Heart left ventricle (tissue), 16 donors: ENCODE results near the gene MED10. TPM values are rescaled to one million over a fixed set of nuclear protein-coding genes. Genes with fewer than 3 reads are reported as not detected.

Experiments
- ATAC-seq, 4 donors: fragments of 200-7000 bp; cut with Tn5 transposase; one replicate each; pipeline ENCODE4 v1.9.1; 2020 to 2022; ENCODE audit warnings: moderate library complexity in 4 of 4, mild to moderate bottlenecking in 3 of 4, moderate number of reproducible peaks in 1 of 4
- DNase-seq, 5 donors: peaks; one replicate each; pipeline ENCODE4 v3.0.0-alpha.2; 2020
- H3K27ac ChIP-seq, 12 donors: fragments of 200-600 bp; sonication (generic) in 4 of 12; one replicate each; pipeline versions ENCODE4 v1.5.0 to v1.8.0; 2016 to 2022; ENCODE audit warnings: mild to moderate bottlenecking in 2 of 12
- H3K27me3 ChIP-seq, 9 donors: fragments of 200-600 bp; sonication (generic) in 2 of 9; one replicate each; pipeline versions ENCODE4 v1.5.1 to v1.8.0; 2016 to 2022; ENCODE audit warnings: mild to moderate bottlenecking in 3 of 9
- H3K36me3 ChIP-seq, 9 donors: fragments of 200-600 bp; sonication (generic) in 2 of 9; one replicate each; pipeline versions ENCODE4 v1.5.0 to v1.8.0; 2018 to 2022; ENCODE audit warnings: mild to moderate bottlenecking in 2 of 9
- H3K4me1 ChIP-seq, 12 donors: fragments of 200-600 bp; sonication (generic) in 4 of 12; one replicate each; pipeline versions ENCODE4 v1.5.0 to v1.8.0; 2016 to 2022; ENCODE audit warnings: mild to moderate bottlenecking in 3 of 12
- H3K4me3 ChIP-seq, 12 donors: fragments of 200-600 bp; sonication (generic) in 4 of 12; one replicate each; pipeline versions ENCODE4 v1.5.0 to v1.8.0; 2017 to 2022; ENCODE audit warnings: mild to moderate bottlenecking in 9 of 12, moderate library complexity in 4 of 12
- H3K9me3 ChIP-seq, 12 donors: fragments of 200-600 bp; sonication (generic) in 4 of 12; one replicate each; pipeline versions ENCODE4 v1.5.0 to v1.8.0; 2016 to 2022; ENCODE audit warnings: mild to moderate bottlenecking in 1 of 12
- POLR2A ChIP-seq, 2 donors: fragments of 450-650 bp; IDR thresholded peaks; one replicate each; pipeline ENCODE4 v1.6.1; 2017; ENCODE audit warnings: antibody characterized with exemption in 2 of 2, mild to moderate bottlenecking in 2 of 2, moderate library complexity in 2 of 2
- WGBS, 4 donors: extraction: QIAGEN DNeasy Blood & Tissue Kit in 2 of 4; methylation state at CpG; one replicate each; pipeline versions ENCODE4 v1.1.5 to v1.1.7; 2013 to 2018; 5-methylcytosine and 5-hydroxymethylcytosine counted together
- intact Hi-C, 10 donors: fragments of 100-400 bp; cut with DNase I; formaldehyde crosslinking; loops; one replicate each; pipeline versions ENCODE4 v1.11.1 to v1.14.2; 2022
- polyA plus RNA-seq, 2 donors: library from polyadenylated mRNA; stranded (reverse); fragments of 200-250 nt; gene quantifications; one replicate each; pipeline ENCODE4 v1.2.3, GENCODE V29; 2013
- total RNA-seq, 9 donors: library from RNA; depleted of rRNA in 2 of 9; stranded (reverse); fragments of >200 nt in 2 of 9; fragmentation: NEBNext Ultra II Directional in 3 of 9; extraction: Animal tissue kit (Norgen Biotek cat#: 25700) in 3 of 9; gene quantifications; one replicate each; pipeline versions ENCODE4 v1.1.0 to v1.2.4, GENCODE V29; 2016 to 2023
- TF ChIP-seq, protein P1 (sequence below), 12 donors: fragments of 200-600 bp; sonication (generic) in 4 of 12; IDR thresholded peaks; one replicate each; pipeline versions ENCODE4 v1.5.0 to v1.8.0; 2018 to 2022; ENCODE audit warnings: antibody characterized with exemption in 12 of 12, mild to moderate bottlenecking in 5 of 12
- donor health status: ischemic (EF 13 %, LVEDD 7.1; RV severe dilation, severe dysfunction).
- donor health status: healthy with polysubstance abuse.
- donor health status: DM: no; HTN: yes; CAD: no.
- donor health status: DM: no; HTN: no; CAD: no.
- donor health status: ischemic (EF 25% LVEDD 6.9; RV normal size, moderate dysfunction).
- donor health status: ischemic (EF 25% LVEDD 5.7; RV mildly dilated, moderate dysfunction).
- donor health status: healthy.
- donor health status: DM: yes; HTN: yes; CAD: no.
- donor health status: ischemic (EF 35%, LVEDD 5.7; RV mildly dilated, moderate dysfunction).
- donor health status: nonischemic (EF 11% LVEDD 7.7; RV severe dilation, severe dysfunction).
- donor health status: DM: yes; HTN: yes; CAD: no.
- donor health status: PGD.
- donor health status: ischemic (EF 29% LVEDD 5.4; RV normal size, mild dysfunction).
- donor health status: nonischemic (EF 23%, LVEDD 6.1; RV moderate dilation, normal function).

Gene MED10
- total and polyA plus RNA-seq, 11 donors = 13.2 to 51.9 (median 23.9) TPM

DNA sequence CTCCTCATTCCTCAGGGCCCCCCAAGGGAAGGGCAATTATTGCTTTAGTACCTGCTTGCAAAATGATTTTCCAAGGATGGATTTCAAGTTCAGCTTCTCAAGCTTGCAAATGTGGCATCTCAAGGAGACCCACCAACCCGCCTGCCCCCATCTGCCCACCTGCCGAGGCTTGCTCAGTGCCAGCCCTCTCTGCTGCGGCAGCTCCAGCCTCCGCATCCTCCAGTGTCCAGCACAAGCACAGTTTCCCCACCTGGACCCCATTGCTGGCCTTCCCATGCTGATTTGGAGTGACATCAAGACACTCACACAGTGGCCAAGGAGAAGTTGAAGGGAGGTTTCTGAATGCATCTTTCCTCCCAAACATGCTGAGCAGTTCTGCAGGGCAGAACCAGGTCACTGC, 31.2 kb downstream of the MED10 start:
- no peaks in the 10 kb centered on the region for H3K27me3 ChIP-seq
- intact Hi-C loops = no loop called here
- TF ChIP-seq POLR2A (IDR thresholded peaks at IDR 0.05) = no peak
- TF ChIP-seq, protein P1, sequence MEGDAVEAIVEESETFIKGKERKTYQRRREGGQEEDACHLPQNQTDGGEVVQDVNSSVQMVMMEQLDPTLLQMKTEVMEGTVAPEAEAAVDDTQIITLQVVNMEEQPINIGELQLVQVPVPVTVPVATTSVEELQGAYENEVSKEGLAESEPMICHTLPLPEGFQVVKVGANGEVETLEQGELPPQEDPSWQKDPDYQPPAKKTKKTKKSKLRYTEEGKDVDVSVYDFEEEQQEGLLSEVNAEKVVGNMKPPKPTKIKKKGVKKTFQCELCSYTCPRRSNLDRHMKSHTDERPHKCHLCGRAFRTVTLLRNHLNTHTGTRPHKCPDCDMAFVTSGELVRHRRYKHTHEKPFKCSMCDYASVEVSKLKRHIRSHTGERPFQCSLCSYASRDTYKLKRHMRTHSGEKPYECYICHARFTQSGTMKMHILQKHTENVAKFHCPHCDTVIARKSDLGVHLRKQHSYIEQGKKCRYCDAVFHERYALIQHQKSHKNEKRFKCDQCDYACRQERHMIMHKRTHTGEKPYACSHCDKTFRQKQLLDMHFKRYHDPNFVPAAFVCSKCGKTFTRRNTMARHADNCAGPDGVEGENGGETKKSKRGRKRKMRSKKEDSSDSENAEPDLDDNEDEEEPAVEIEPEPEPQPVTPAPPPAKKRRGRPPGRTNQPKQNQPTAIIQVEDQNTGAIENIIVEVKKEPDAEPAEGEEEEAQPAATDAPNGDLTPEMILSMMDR (IDR thresholded peaks at IDR 0.05) = no peak
- H3K4me3 ChIP-seq = no peak overlapping the region
- WGBS, 4 donors = 88 to 100% (median 94%) methylated on average over 4 of the region's 4 CpGs
- no peak overlapping the region for H3K27ac ChIP-seq
- H3K9me3 ChIP-seq = no peaks in the 10 kb centered on the region
- DNase-seq = no peak
- H3K4me1 ChIP-seq = no peaks in the 10 kb centered on the region
- no peak for ATAC-seq
- no peaks in the 10 kb centered on the region for H3K36me3 ChIP-seq

DNA sequence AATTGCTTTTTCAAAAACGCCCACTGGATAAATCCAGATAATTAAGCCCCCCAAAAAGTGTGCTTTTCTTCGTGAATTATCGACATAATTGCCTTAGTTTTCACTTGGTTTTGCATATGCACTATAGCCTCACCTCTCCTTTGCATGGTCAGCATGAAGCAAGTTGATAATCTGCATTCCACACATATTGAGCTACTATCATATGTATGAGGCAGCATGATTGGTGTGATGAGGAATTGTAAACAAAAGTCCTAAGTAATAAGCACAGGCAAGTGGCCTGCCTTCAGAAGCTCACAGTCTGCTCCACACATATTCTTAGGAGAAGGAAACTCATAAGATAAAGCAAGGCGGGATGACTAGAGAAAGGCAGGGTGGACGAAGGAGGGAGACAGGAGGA, 33.8 kb downstream of the MED10 start:
- WGBS, 4 donors = 75 to 85% (median 80%) methylated on average over 5 of the region's 5 CpGs
- intact Hi-C loops = no loop called here
- H3K27me3 ChIP-seq = no peaks in the 10 kb centered on the region
- H3K9me3 ChIP-seq = no peaks in the 10 kb centered on the region
- no peaks in the 10 kb centered on the region for H3K4me1 ChIP-seq
- no peaks in the 10 kb centered on the region for H3K36me3 ChIP-seq
- DNase-seq = no peak
- H3K27ac ChIP-seq = no peak overlapping the region
- TF ChIP-seq, protein P1 (IDR thresholded peaks at IDR 0.05) = no peak
- TF ChIP-seq POLR2A (IDR thresholded peaks at IDR 0.05) = no peak
- no peak for ATAC-seq
- H3K4me3 ChIP-seq = no peak overlapping the region

DNA sequence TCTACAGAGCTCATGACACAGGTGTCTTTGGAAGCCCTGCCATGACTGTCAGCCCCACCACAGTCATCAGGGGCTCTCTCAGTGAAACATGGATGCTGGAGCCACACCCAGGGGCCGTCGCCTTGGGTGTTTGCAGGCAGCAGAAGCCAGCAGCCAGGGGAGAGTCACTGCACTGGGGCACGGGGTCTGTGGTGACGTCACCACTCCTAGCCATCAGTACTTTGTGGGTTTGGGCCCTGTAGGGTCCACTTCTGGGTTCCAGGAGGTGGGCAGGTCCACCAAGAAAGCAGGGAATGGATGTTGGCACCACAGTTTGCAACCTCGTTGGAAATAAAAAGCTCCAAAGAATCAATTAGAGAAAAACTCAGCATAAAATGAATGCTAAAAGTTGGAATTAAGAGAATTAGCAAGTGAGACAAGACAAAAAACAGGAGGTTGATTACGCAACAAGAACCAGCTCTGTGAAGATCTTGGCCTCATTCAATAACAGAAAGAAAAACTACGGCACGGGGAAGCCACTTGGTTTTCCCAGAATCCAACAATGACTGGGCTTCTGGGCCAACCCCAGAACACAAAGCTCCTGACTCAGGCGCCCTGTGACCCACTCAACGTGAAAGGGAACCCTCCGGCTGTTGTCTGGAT, 34.3 kb downstream of the MED10 start:
- intact Hi-C loops = no loop called here
- Histone ChIP-seq H3K9me3 (no peaks in the 10 kb centered on the region), H3K27ac (no peak overlapping the region), H3K27me3 (no peaks in the 10 kb centered on the region), H3K4me1 (no peaks in the 10 kb centered on the region), H3K36me3 (no peaks in the 10 kb centered on the region), H3K4me3 (no peak overlapping the region)
- TF ChIP-seq, protein P1 (IDR thresholded peaks at IDR 0.05) = no peak
- TF ChIP-seq POLR2A (IDR thresholded peaks at IDR 0.05) = no peak
- WGBS, 4 donors = 80 to 88% (median 84%) methylated on average over 10 to 11 of the region's 11 CpGs
- ATAC-seq = no peak
- DNase-seq = no peak

DNA sequence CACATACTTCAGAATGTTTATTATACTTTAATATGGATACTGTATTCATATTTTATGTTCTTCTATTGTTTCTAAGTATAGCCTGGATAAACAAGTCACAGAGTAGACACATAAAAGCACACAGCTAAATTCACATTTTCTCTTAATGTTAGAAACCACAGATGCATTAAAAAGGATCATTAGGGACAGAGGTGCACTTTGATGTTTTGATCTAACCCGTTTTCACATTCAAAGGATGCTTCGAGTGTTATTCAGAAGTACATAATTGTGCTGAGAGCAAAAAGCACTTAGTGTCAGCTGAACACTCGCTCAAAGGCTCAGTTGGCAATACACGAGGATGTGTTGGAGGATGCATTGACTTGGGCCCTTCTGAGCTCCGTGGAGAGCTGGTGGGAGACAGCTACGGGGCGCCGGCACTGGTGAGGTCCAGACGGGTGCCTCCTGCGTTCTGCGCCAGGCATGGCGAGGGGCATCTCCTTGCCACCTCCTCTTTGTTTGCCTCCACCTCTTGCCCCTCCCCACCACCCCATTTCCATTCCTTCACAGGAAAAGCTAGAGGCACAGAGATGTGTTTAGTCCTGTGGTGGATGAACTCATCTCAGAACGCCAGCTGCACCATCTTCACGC, 35.5 kb downstream of the MED10 start:
- Histone ChIP-seq H3K9me3 (no peaks in the 10 kb centered on the region), H3K27ac (no peak overlapping the region), H3K4me1 (no peaks in the 10 kb centered on the region), H3K27me3 (no peaks in the 10 kb centered on the region), H3K4me3 (no peak overlapping the region), H3K36me3 (no peaks in the 10 kb centered on the region)
- ATAC-seq = no peak
- no peak for DNase-seq
- 85 to 93% (median 89%) methylated on average over 14 of the region's 14 CpGs for WGBS, 4 donors
- TF ChIP-seq, protein P1 (IDR thresholded peaks at IDR 0.05) = no peak
- no peak for TF ChIP-seq POLR2A (IDR thresholded peaks at IDR 0.05)
- intact Hi-C loops = no loop called here
